HL-60/S4 treated with phorbol 12-myristate 13-acetate at 8.2 ng/mL for 4 days and 3 days (cell line): ENCODE data around the gene PID1.

Source experiments
- in situ Hi-C: fragments of 300-500 bp; cut with MboI; formaldehyde crosslinking; loops from 2 replicates; pipeline ENCODE4 v1.15.0; 2022; ENCODE audit warnings: low sequenced_read_pairs

The PID1 gene

DNA sequence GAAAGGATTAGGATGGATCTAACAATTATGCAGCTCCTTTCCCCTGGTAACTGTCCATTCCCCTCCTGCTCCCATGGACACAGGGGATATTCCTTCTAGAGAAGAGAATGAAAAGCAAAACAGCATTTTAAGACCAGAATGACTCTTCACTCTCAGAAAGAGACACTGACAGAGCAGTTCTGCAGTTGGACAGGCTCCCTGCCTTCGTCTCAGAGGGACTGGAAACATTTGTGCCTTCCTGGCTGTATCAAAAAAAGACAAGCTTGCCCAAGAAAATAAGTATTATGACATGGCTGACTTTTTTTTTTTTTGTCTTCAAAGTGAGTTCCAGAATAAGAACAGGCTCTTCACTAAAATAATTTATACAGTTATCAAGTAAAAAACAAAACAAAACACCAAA, 9.5 kb downstream of the PID1 start:
- in situ Hi-C loops, result no loop called here

DNA sequence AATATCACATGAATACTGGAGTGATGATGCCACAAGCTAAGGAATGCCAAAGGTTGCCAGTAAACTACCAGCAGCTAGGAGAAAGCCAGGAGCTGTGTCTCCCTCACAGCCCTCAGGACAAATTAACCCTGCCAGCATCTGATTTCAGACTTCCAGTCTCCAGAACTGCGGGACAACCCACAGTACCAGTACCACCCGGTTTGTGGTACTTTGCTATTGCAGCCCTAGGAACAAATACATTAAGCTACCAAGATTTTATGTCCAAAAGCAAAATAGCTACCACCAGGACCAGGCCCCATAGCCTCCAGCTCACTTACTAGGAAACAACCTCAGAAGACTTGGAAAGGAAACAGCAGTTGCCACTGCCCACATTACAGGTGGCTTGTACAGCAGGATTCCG, 10.0 kb downstream of the PID1 start:
- in situ Hi-C loops, result no loop called here

DNA sequence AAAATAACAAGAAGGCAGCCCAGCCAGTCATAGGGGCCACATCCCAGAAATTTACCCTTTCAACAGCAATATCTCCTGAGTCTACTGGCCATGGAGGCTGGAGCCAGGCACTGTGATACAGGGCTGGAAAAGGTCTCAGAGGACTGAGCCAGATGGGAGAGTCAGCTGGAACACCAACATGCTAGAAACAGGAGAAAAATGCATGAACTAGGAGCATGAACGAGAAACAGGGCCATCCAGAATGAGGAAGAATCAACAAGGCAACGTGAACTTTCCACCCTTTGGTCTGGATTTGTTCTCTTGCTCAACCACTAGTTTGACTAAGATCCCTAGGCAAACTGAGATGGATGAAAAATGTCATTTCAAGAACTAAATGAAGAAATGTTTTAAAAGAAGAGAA, 13.1 kb downstream of the PID1 start:
- in situ Hi-C loops, result no loop called here

DNA sequence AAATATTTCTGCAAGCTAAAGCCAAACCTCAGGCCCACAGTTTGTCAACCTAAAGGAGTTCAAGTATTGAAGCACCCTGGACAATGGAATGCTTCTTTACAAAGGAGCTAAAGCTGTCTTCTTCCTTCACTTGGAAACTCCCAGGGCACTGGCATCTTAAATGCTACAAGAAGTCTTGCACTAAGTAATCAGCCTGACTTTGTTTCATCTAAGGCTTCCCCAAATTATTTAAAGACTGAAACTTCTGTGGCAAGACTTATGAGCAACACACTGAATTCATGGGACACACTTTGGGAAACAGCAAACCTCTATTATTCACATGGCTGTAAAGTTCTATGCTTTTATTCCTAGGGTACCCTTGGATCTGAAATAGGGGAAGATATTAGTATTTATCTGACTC, 14.7 kb downstream of the PID1 start:
- in situ Hi-C loops, result no loop called here

DNA sequence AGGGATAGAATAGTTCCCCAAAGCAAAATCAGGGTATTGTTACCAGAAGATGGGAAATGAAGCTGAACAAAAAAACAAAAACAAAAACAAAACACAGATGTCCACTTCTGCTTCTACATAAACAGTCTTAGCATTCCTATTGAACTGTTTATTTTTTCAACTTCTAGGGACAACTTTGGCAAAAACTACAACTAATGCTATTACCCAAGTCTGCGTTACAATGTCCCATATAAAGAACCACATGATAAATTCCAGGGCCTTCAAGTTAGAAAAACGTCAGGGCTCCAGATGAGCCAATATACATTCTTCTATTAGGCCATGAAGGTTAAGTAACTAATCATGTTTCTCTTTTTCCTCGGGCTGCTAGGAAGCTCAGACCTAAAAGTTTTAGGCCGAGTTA, 16.9 kb downstream of the PID1 start:
- in situ Hi-C loops, result no loop called here

DNA sequence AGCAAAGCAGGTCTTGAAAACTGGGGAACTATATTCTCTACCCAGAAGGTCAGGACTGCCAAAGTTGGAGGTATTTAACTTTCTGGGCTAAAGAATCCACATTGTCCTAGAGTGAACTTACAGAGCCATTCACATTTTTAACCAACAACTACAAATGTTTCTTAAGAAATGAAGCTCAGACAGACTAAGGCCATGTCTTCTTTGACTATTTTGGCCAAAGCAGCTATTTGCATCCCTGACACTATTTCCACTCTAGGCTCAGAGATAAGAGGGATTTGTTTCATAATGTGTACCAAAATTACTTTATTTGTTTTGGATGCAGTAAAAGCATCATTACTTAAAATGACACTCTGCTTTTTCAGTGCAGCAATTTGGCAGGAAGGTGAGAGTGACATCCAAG, 18.1 kb downstream of the PID1 start:
- in situ Hi-C loops, result no loop called here

DNA sequence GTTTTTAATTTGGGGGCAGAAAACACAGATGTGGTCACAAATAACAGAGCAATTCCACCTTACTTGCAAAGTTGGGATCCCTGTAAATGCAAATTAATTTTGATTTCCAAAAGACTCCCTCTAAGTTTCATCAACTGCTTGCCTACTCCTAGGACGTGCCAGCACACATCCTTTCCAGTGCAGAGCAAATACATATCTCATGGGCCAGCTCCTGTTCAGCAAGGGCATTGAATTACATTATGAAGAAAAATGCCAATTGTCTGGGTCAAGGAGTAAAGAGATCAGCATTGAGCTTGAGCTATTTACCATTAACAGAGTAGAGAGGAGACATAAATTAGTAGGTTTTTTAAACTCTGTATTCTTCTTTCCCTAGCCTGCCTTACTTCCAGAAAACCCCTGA, 18.8 kb downstream of the PID1 start:
- in situ Hi-C loops, result no loop called here

DNA sequence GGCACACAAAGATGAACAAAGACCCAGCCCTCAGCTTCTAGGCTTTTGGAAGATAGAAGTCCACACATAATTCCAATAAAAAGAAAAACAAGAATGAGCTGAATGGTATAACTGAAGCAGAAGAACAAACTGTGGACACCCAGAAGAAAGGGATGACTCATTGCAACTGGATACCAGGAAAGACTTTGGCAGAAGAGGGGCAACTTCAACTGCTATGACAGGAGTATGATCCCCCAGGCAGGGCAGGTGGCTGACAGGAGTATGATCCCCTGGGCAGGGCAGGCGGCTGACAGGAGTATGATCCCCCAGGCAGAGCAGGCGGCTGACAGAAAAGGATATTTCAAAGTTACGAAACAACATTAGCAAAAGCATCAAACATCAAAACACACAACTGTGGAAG, 21.6 kb downstream of the PID1 start:
- in situ Hi-C loops, result no loop called here

DNA sequence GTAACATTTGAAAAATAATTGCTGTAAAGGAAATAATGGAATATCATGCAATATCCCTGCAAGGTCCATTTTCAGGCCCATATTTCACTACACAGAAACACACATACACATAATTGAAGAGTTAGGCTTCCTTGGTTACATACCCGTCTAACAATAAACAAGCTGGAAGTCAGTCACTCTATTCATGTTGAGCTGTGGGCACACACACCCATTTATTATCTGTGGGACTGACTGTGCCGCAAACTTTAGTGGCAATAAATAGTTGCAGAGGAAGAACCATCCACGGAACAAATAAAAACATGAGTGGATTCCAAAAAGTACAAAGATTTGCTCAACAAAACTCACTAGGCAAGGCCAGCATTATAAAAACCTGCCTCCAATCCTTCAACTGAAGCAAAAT, 24.8 kb downstream of the PID1 start:
- in situ Hi-C loops, result no loop called here

DNA sequence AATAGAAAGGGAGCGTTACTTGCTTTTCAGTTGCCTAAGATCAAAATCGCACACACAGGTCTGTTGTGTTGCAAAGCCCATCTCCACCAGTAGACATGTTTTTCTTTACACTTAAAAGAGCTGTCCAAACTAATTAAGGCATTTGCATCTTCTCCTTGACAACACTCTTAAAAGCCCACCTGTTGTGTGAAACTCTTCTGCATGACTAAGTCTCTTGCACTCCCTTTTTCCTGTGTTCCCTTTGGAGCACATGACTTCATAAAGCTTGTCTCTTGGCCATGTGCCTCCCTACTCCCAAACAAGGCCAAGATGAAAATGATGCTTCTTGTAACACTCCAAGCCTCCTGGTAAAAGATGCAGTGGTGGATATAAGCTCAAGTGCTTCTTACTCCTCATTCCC, 26.1 kb downstream of the PID1 start:
- in situ Hi-C loops, result no loop called here

DNA sequence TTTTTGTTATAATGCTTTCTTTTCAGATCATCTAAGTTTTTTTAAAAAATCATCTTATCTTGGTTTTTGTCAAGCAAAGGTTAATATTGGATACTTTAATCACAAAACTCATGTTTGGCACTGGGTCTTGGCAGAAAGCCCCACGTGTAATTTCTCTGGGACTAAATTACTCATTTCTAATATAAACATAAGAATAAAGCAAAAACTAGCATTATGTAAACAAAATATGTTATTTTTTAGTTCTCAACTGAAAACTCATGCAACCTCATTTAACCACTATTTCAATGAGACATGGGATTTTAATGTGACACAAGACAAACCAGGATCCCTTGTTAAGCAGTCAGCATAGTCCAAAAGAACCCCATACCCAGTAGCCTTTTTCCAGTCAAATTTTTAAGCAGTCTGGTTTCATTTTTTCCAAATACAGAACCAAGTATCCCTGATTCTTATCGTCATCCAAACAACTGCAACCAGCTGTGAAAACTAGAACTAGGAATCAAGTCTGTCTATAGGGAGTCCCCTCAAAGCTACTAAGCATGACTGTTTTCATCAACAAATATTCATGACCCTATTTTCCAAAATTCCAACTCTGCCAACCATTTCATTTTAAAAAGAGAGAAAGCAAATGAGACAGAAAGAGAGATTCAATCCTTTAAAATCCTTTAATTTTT, 27.1 kb downstream of the PID1 start:
- in situ Hi-C loops, result no loop called here

DNA sequence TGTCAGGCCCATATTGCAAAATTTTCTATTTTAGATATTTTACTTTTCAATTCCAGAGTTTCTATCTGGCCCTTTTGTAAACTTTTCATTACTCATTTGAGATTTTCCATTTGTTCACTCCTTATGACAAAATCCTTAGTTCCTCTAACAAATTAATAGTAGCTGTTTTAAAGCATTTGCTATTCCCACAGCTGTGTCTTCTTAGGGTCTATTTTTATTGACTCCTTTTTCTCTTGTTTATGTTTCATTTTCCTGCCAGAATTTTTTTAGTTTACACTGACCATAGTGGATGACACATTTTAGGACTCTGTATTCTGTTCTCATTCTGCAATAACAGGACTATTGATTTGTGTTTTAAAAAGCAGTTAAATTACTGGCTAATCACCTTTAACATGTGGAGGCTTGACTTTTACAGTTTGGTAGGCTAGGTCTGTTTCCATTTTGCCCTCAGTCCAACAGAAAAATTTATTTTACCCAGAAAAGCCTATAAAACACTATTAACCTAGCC, 30.0 kb downstream of the PID1 start:
- in situ Hi-C loops, result no loop called here

DNA sequence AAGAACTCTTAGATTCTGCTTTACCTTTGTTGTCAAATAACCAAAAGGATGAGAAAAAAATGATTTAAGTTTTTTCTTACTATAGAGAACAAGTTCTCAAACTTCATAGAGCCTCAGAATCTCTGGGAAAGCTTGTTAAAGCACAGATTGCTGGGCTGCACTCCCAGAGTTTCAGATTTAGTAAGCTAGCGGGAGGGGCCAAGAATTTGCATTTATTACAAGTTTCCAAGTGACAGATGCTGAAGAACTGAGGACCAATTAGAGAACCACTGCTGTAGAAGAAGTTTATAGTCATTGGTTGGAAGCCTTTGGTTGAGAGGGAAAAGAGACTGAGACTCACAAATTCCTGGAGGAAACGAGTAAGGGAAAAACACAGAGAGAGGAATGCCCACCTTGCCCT, 32.1 kb downstream of the PID1 start:
- in situ Hi-C loops, result no loop called here

DNA sequence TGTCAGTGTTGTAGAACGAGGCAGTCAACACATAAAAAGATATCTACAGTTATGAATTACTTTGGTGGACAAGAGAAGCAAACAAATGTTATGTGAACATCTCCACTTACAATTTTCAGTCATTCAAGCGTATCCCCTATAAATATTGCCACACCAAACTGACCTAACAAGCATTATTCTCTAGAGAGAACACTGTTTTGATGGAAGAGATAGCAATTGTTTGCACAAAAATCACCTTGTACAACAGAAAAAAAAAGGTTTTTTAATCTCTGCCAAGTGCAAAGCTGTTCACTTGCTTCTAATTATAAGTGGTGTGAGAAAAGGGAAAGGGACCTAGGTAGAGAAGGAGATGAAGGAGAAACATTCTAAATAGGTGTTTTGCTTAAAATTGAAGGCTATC, 33.8 kb downstream of the PID1 start:
- in situ Hi-C loops, result no loop called here

DNA sequence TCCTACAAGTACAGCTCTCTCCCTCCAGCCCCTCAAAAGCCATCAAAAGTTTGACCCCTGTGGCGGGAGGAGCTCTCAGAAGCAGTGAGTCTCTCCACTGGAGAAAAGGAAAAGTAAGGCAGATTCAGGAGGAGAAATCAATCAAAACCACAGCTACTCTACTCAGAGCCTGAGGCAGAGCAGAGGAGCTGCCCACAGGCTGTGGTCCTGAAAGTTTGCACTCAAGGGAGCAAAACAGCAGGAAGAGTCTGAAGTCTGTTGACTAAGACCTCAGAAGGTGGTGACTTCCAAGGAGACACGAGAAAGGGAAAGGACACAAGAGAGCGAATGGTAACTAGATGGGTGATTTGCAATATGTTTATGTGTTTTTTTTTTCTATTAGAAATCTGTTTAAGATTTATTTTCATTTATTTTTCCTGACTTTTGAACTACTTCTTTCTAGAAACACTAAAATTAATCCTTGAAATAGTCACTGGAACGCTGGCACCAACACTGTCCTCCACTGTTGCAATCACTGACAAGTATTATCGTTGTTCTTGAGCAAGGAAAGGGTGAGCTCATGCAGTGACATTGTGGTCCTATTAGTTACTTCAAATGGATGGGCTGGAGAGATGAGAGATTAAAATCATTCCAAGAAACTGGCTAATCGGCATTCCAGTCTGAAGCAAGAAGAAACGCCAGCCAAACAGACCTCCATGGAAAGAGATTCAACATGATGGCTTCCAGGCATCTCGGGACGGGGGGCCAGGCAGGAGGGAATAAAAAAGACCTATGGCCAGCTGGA, 35.8 kb downstream of the PID1 start:
- in situ Hi-C loops, result no loop called here

DNA sequence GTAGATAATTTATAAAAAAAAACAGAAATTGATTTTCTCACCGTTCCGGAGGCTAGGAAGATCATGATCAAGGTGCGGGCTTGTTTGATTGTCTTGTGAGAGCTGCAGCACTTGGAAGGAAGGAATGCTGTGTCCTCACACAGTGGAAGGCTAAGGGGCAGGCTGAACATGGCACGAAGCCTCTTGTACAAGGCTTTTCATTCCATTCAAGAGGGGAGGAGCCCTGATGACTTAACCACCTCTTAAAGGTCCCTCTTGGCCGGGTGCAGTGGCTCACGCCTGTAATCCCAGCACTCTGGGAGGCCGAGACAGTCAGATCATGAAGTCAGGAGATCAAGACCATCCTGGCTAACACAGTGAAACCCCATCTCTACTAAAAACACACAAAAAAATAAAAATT, 39.2 kb downstream of the PID1 start:
- in situ Hi-C loops, result no loop called here

DNA sequence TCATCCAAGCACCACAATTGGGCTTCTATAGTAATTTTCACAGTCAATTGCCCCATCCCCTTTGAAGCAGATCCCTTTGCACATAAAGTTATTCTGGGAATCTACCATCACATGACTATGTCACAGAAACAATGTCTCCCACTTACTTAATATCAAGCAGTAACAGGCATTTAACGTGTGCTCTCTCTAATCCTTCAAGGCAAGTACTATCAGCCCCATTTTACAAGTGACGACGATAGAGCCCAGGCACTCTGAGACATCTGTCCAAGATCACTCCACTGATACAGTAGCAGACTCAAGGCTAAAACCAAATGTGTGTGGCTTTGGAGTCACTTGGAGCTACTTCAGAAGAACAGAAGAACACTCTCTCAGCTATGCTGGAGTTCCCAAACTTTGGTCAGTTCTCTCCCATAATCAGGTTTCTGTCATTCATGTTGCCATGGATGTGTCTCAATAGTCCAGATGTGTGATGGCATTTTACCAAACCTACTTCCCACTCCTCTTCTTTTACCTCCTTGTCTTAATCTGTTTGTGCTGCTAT, 39.7 kb downstream of the PID1 start:
- in situ Hi-C loops, result no loop called here

DNA sequence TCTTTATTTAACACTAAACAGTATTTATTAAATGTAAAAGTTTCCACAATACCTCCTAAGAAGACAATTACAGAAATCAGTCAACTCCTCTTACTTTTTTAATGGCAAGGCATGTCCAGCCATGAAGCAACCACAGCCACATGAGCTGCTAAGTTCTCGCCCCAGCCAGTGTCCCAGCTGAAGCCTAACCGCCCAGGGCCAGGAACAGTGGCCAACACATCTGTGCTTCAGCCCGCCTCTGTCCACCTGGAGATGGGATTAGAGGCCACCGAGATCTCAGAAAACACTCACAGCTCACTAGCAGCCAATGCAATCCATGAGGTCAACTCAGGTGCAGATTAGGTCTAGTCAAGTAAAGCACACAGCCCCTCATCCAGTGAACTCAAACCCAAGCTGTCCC, 40.2 kb downstream of the PID1 start:
- in situ Hi-C loops, result no loop called here

DNA sequence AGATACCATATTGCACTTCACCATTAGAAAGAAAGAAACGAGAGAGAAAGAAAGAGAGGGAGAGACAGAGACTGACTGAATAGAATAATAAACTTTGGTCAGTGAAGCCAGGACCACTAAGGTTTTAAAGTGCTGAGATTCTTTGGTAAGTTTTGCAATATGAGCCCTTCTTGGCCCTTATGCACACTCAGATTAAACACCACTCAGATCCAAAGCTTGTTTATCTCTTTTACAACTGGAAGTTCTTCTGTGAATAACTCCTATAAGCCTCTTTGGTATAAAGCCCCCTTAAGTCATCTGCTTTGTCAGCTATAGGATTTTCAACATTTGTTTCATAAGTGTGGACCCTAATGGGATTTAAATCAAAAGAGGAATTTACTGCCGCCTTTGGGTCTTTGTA, 40.8 kb downstream of the PID1 start:
- in situ Hi-C loops, result no loop called here

DNA sequence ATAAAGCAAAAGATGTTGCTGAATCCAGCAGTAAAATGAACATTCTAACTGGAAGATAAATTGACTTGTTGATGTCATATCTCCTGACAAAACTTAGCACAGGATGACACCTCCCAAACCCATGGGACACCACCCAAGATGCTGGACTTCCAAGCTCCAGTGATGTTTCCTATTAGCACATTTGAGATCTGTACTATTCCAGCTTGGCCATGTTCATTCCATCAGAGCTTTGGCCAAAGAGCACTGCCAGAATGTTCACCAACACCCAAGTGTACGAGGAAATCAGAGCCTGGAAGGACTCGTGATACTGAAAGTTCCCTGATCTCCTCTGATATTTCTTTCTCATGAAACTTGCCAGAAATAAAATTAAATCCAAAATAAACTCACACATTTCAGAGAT, 44.7 kb downstream of the PID1 start:
- in situ Hi-C loops, result no loop called here

DNA sequence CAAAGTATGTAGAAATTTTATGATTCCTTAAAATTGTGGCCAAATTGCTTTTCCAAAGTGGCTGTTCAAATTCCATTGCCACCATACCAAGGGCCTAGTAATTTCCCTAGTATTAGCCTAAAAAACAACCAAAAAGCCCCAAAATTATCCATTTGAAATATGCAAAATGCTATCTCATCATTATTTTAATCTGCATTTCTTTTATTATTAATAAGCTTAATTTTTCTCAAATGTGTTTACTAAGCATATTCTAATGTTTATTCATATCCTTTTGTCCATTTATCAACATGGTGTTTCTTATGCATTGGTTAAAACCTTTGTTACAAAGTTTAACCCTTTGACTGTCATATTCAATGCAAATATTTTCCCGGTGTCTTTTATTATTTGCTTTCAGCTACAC, 48.0 kb downstream of the PID1 start:
- in situ Hi-C loops, result no loop called here

DNA sequence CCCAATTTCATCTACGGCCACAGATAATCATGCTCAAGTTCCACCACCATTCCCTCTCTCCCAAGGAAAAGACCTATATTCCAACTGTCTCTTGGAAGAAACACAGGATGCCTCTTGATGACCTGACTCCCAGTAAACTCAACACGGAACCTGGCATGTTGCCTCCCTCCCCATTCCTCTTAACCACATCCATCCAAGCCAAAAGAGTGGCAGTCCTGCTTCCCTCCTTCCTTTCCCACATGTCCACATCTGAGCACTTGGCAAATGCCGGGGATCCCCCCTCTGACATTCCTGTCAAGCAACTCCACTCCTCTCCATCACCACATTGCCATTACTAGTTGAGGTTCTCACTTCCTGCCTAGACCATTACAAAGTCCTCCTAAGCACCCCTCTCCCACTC, 49.4 kb downstream of the PID1 start:
- in situ Hi-C loops, result no loop called here
